Stimulated activated CD8-positive, alpha-beta memory T cell treated with anti-CD3 and anti-CD28 coated beads, Interleukin-4, amount 100 ng/mL, for 24 hours (primary cell): ENCODE data around the gene HAPLN2.
A peak's percentile ranks its signal among the peaks of the same experiment; 100 is the strongest.

Experiments used
- DNase-seq: peaks from one replicate; pipeline ENCODE4 v3.0.0-alpha.2; 2020; ENCODE audit warnings: low read depth

HAPLN2 gene

DNA sequence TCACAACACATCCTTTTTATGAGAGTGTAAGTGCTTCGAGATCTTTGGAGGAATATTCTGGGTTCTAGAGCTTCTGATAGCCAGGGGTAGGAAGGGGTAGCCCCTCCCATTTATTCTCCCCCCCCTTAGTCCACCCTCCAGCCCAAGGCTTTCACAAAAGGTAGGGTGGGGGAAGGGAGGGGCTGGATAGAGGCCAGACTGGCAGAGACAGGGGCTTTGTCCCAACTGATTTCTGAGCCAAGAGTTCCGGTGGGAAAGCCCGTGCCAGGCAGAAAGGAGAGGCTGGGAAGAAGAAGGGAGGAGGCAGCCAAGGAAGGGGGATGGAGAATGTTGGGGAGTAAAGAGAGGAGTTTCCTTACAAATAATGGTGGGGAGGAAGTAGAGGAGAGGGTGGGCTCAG is 25.8 kb downstream of the HAPLN2 start:
- no peak for DNase-seq

- no peak for DNase-seq
Observed at GRCh38 chr1:156645666-156646065, 26.5 kb downstream of the HAPLN2 start.

DNA sequence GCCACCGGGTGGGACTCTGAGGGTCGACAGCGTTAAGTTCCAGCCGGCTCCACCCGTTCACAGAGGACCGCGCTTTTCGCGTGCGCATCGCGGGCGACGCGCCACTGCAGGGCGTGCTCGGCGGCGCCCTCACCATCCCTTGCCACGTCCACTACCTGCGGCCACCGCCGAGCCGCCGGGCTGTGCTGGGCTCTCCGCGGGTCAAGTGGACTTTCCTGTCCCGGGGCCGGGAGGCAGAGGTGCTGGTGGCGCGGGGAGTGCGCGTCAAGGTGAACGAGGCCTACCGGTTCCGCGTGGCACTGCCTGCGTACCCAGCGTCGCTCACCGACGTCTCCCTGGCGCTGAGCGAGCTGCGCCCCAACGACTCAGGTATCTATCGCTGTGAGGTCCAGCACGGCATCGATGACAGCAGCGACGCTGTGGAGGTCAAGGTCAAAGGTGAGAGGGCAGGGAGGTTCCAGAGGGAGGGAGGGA is 27.6 kb downstream of the HAPLN2 start:
- no peak for DNase-seq

GRCh38 chr1:156647351-156647750 is 28.1 kb downstream of the HAPLN2 start:
- DNase-seq = no peak

DNA sequence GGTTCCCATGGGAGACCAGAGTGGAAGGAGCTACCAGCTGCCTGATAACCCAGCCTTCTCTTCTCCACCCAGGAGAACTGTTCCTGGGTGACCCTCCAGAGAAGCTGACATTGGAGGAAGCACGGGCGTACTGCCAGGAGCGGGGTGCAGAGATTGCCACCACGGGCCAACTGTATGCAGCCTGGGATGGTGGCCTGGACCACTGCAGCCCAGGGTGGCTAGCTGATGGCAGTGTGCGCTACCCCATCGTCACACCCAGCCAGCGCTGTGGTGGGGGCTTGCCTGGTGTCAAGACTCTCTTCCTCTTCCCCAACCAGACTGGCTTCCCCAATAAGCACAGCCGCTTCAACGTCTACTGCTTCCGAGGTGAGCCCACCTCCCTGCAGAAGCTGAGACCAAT is 29.3 kb downstream of the HAPLN2 start:
- DNase-seq = no peak

DNA sequence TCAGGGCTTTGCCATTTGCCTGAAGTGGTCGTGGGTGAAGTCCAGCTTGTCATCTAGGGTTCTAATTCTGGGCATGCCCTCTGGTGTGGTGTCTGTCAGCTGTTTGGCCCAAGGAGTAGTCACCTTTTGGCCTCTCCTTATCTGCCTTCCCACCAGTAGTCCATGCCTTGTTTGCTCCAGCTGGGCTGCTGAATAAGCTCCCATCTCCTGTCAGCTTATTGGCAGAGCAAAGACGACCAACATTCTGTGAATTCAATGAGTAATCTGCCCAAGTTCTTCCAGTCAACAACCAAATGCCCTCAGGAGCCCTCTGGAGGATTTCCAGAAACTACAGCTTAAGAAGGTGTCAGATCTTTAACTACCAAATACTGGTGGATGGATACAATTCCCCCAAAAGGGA is 29.7 kb downstream of the HAPLN2 start:
- DNase-seq = no peak

GRCh38 chr1:156652131-156652991 is 33.1 kb downstream of the HAPLN2 start:
- no peak for DNase-seq

- no peak for DNase-seq
Observed at GRCh38 chr1:156652992-156653355, 33.8 kb downstream of the HAPLN2 start.

GRCh38 chr1:156654700-156655099 is 35.5 kb downstream of the HAPLN2 start:
- DNase-seq = no peak

DNA sequence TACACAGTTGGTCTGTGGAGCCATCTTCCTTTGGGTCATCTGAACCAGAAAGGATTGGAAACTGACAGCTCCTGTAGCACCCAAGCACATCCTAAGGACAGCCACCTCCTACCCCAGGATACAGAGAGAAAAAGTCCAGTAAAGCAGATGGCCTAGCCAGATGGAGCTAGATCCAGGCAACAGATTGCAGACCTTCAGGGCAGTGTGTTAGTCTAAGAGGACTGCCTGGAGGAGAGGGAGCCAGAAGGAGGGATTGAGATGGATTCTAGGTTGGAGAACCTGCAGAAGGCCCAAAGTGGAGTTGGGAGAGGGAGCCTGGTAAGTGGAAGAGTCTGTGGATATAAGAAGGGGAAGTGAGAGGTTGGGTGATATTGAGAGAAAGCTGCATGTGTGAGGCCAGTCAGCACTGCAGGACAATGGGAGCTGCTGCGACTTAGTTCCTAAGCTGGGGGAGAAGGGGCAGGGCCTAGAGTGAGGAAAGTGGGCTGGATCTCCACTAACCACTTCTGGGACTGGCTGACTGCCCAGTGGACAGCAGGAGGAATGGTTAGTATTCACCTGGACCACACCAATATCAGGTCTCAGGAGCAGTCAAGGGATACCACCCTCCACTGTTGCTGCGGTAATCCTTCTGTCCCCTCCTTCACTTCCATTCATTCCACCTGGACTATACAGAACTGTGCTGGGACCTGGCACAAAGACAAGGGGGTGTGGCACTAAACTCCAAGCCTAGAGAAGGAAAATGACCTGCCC is 36.1 kb downstream of the HAPLN2 start:
- no peak for DNase-seq

GRCh38 chr1:156655904-156656516 is 36.8 kb downstream of the HAPLN2 start:
- no peak for DNase-seq

DNA sequence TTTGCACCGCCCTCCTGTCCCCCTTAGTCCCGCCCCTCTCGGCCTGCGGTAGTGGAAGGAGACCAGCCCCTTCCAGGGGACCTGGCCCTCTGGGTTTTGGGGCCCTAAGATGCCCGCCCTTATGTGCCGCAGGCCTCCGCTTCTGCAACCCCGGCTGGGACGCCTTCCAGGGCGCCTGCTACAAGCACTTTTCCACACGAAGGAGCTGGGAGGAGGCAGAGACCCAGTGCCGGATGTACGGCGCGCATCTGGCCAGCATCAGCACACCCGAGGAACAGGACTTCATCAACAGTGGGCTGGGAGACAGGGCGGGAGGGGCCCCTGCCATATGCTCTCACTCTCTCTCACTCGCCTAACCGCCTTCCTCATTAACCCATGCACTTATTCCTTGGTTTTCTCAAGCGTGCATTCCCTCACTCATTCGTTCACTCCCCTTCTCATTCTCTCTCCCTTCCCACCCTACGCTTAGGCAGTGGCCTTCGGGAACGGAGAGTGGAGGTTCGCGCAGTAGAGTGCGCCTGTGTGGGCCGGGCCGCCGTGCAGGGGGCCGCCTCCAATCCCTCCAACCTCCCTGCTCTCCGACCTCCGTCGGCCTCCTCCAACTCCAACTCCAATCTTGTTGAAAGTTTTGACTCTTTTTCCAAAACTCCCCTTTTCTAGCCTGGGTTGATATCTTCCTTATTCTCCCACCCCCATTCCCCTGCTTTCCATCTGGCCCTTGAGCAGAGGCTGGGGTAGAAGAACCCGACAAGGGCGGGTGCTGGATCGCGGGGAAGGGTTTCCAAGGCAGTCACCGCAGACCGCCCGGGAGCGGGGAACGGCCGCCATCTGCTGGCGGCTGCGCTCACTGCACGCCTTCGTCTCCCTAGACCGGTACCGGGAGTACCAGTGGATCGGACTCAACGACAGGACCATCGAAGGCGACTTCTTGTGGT is 37.9 kb downstream of the HAPLN2 start:
- peak; percentile 65 for DNase-seq

DNA sequence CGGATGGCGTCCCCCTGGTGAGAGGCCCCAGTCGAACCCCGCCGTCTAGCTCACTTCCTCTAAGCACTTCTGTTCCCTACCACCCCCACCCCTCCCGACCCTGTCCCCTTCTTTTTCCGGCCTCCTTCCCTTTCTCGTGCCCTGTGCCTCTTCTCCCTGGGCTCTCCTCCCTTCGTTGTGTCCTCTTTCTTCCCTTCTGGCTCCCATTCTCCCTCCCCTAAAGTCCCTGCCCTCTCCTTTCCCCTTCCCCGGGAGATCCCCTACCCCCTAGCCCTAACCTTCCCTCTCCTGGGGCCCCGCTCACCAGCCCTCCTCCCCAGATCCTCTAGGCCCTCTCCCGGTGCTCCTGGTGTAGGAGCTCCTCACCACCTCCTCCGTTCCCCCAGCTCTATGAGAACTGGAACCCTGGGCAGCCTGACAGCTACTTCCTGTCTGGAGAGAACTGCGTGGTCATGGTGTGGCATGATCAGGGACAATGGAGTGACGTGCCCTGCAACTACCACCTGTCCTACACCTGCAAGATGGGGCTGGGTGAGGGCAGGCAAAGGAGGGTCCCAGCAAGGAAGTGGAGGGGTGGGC is 38.6 kb downstream of the HAPLN2 start:
- DNase-seq = no peak

DNA sequence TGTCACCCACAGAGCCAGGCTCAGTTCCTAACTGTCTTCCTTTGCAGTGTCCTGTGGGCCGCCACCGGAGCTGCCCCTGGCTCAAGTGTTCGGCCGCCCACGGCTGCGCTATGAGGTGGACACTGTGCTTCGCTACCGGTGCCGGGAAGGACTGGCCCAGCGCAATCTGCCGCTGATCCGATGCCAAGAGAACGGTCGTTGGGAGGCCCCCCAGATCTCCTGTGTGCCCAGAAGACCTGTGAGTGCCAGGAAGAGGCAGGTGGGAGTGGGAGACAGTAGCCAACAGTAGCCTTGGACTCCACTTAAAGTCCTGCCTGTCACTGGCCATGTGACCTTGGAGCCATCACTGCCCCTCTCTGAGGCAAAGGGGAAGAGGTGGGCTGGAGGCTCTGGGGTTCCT is 39.3 kb downstream of the HAPLN2 start:
- DNase-seq = no peak

DNA sequence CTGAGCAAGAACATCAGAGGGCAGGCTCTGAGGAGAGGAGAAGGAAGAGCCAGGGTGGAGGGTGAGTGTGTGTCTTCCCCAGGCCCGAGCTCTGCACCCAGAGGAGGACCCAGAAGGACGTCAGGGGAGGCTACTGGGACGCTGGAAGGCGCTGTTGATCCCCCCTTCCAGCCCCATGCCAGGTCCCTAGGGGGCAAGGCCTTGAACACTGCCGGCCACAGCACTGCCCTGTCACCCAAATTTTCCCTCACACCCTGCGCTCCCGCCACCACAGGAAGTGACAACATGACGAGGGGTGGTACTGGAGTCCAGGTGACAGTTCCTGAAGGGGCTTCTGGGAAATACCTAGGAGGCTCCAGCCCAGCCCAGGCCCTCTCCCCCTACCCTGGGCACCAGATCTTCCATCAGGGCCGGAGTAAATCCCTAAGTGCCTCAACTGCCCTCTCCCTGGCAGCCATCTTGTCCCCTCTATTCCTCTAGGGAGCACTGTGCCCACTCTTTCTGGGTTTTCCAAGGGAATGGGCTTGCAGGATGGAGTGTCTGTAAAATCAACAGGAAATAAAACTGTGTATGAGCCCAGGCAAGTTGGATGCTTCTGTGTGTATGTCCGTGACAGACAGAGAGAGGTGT is 39.8 kb downstream of the HAPLN2 start:
- no peak for DNase-seq

DNA sequence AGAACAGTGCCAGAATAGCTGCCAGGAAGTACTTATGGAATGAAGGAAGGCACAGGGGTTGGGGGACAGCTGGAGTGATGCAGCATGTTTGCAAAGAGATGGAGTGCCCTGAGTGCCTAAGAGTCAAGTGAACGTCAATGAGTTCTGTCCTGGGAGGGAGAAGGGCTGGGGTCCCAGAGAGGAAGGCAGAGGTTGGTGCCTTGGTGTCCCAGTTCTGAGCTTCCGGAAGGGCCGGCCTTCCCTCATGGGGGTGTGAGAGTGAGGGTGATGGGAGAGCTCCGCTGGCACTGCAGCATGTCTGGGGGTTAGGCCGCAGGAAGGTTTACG is 40.4 kb downstream of the HAPLN2 start:
- DNase-seq = no peak

DNA sequence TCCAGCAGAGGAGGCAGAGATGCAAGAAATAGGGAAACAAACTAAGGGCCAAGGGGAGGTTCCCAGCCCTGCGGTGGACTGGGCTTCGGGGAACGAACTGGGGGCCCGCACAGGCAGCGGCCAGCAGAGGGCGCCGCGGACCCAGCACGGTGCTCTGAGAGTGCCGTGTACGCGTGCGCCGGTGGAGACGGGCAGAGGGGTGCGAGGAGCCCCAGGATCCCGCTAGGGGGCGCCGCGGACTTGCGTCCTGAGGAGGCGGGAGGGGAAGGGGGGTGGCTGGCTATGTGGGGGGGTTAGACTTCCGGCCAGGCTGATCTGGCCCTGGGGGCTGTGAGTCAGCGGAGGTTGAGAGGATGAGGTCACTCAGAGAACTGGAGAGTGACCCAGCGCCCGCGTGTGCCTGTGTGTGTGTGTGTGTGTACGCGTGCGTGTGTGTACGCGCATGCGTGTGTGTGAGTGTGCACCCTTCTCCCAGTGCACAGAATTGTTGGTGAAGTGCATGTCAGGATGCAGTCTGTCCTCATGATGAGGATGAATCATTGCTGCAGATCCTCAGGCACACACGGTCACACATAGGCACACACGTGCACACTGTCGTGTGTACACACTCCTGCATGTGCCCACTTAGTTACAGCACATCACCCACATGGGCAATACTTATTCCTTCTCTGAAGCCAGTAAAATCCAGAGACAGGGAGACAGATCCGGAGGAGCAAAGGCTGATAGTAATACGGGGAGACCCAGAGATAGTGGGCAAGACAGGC is 41.0 kb downstream of the HAPLN2 start:
- DNase-seq = peak; percentile 89

DNA sequence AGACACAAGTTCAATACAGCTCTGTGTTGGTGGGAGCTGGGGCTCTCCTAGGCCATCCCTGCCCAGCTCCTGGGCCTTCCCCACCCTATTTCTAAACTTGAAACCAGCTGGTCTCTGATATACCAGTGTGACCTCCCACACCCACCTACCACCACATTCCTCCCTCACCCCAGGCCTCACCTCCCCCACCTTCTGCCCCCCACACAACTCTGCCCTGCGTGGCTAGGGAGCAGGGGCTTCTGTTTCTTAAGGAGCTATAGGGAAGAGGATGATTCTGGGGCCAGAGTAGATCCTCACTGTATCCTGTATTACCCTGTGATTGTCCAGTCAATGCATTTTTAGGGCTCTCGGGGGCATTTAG is 41.5 kb downstream of the HAPLN2 start:
- no peak for DNase-seq

- DNase-seq = no peak
Observed at GRCh38 chr1:156662005-156662799, 43.0 kb downstream of the HAPLN2 start.

- DNase-seq = no peak
Observed at GRCh38 chr1:156662800-156663055, 43.5 kb downstream of the HAPLN2 start.
